HepG2 (cell line): ENCODE data around the gene ARIH1. TPM values are rescaled to one million over a fixed set of nuclear protein-coding genes. Genes with fewer than 3 reads are reported as not detected.

ENCODE experiments used
- BHLHE40 ChIP-seq: IDR thresholded peaks from 2 replicates; pipeline ENCODE4 v1.6.1; 2011; ENCODE audit warnings: low read length, improper control_type of control experiment
- FOXC1 ChIP-seq: sonication (generic); formaldehyde crosslinking; IDR thresholded peaks from 2 replicates; pipeline ENCODE4 v1.8.0; 2022; ENCODE audit warnings: mild to moderate bottlenecking, missing genetic modification reagents, borderline replicate concordance
- HNF1A ChIP-seq, 2 experiments: sonication (generic) in 1 of 2; formaldehyde crosslinking in 1 of 2; IDR thresholded peaks; 2 replicates each; pipeline versions ENCODE4 v1.4.0 to v1.6.1; 2016 to 2020; ENCODE audit warnings: borderline replicate concordance in 1 of 2, low read depth in 1 of 2, mild to moderate bottlenecking in 1 of 2, missing genetic modification reagents in 1 of 2
- HOXA3 ChIP-seq: sonication (generic); formaldehyde crosslinking; IDR thresholded peaks from 2 replicates; pipeline ENCODE4 v1.5.0; 2020; ENCODE audit warnings: missing genetic modification reagents
- MIER2 ChIP-seq: IDR thresholded peaks from 2 replicates; pipeline ENCODE4 v1.6.1; 2016; ENCODE audit warnings: missing biosample characterization, missing genetic modification reagents
- MYPOP ChIP-seq: sonication (generic); formaldehyde crosslinking; IDR thresholded peaks from 2 replicates; pipeline ENCODE4 v1.8.1; 2023; ENCODE audit warnings: mild to moderate bottlenecking, moderate library complexity, missing genetic modification reagents
- NONO ChIP-seq, 2 experiments: fragments of 450-650 bp in 1 of 2; sonication (generic) in 1 of 2; formaldehyde crosslinking in 1 of 2; IDR thresholded peaks in 1 of 2; conservative IDR thresholded peaks in 1 of 2; 2 replicates each; pipeline versions ENCODE4 v1.6.1 to v1.8.0; 2017 to 2022; ENCODE audit warnings: mild to moderate bottlenecking in 1 of 2, missing genetic modification reagents in 1 of 2, moderate library complexity in 1 of 2
- SMAD1 ChIP-seq: sonication (generic); formaldehyde crosslinking; IDR thresholded peaks from 2 replicates; pipeline ENCODE4 v1.4.0; 2020; ENCODE audit warnings: missing genetic modification reagents, low read depth, mild to moderate bottlenecking, borderline replicate concordance
- SNAPC2 ChIP-seq: sonication (generic); formaldehyde crosslinking; IDR thresholded peaks from 2 replicates; pipeline ENCODE4 v1.8.1; 2022; ENCODE audit warnings: mild to moderate bottlenecking, missing genetic modification reagents
- SNAPC5 ChIP-seq: sonication (generic); formaldehyde crosslinking; IDR thresholded peaks from 2 replicates; pipeline ENCODE4 v1.8.1; 2023; ENCODE audit warnings: mild to moderate bottlenecking, missing genetic modification reagents, borderline replicate concordance
- SP4 ChIP-seq: sonication (generic); formaldehyde crosslinking; IDR thresholded peaks from 2 replicates; pipeline ENCODE4 v1.8.1; 2023; ENCODE audit warnings: mild to moderate bottlenecking, missing genetic modification reagents
- TEF ChIP-seq: sonication (generic); formaldehyde crosslinking; IDR thresholded peaks from 2 replicates; pipeline ENCODE4 v1.5.0; 2020; ENCODE audit warnings: missing genetic modification reagents
- ZBTB42 ChIP-seq: sonication (generic); formaldehyde crosslinking; IDR thresholded peaks from 2 replicates; pipeline ENCODE4 v1.5.0; 2020; ENCODE audit warnings: mild to moderate bottlenecking, missing genetic modification reagents
- ZC3H4 ChIP-seq: sonication (generic); formaldehyde crosslinking; IDR thresholded peaks from 2 replicates; pipeline ENCODE4 v1.4.0; 2020; ENCODE audit warnings: missing genetic modification reagents, borderline replicate concordance
- ZKSCAN8 ChIP-seq: IDR thresholded peaks from 2 replicates; pipeline ENCODE4 v1.6.1; 2016; ENCODE audit warnings: borderline replicate concordance, missing genetic modification reagents, missing compliant biosample characterization
- ZNF383 ChIP-seq: sonication (generic); formaldehyde crosslinking; IDR thresholded peaks from 2 replicates; pipeline ENCODE4 v1.4.0; 2020; ENCODE audit warnings: missing genetic modification reagents, mild to moderate bottlenecking, borderline replicate concordance
- ZNF414 ChIP-seq: sonication (generic); formaldehyde crosslinking; IDR thresholded peaks from 2 replicates; pipeline ENCODE4 v1.5.0; 2020; ENCODE audit warnings: missing genetic modification reagents
- ZNF562 ChIP-seq: sonication (generic); formaldehyde crosslinking; IDR thresholded peaks from 2 replicates; pipeline ENCODE4 v1.8.0; 2022; ENCODE audit warnings: missing genetic modification reagents, borderline replicate concordance
- ZNF652 ChIP-seq: IDR thresholded peaks from 2 replicates; pipeline ENCODE4 v1.6.1; 2016; ENCODE audit warnings: low read depth, borderline replicate concordance
- ZNF674 ChIP-seq: sonication (generic); formaldehyde crosslinking; IDR thresholded peaks from 2 replicates; pipeline ENCODE4 v1.5.0; 2020; ENCODE audit warnings: low read depth, mild to moderate bottlenecking, missing genetic modification reagents
- ZNF781 ChIP-seq: sonication (generic); formaldehyde crosslinking; IDR thresholded peaks from 2 replicates; pipeline ENCODE4 v1.5.1; 2020; ENCODE audit warnings: borderline replicate concordance, mild to moderate bottlenecking, missing genetic modification reagents; ENCODE audit errors: not compliant biosample characterization
- polyA plus RNA-seq, 8 experiments: library from polyadenylated mRNA; depleted of rRNA in 3 of 8; stranded (reverse) in 7 of 8; unstranded in 1 of 8; fragments of >200 nt; fragmentation: Illumina TruSeq in 4 of 8; extraction: Trizol in 4 of 8; gene quantifications; 2 replicates each; pipeline versions ENCODE4 v1.2.1 to v1.2.3, GENCODE V29; 2011 to 2016; ENCODE audit warnings: low read depth in 4 of 8, missing spikeins in 1 of 8, mixed read lengths in 1 of 8; ENCODE audit not compliant: insufficient read depth in 1 of 8
- total RNA-seq, 5 experiments: library from RNA; depleted of rRNA; stranded (reverse); fragments of >200 nt; fragmentation: Illumina TruSeq; extraction: Trizol; gene quantifications; 2 replicates each; pipeline ENCODE4 v1.2.3, GENCODE V29; 2016; ENCODE audit warnings: low read depth in 1 of 5

ARIH1 gene
- total and polyA plus RNA-seq, 2 of the 13 experiments (the other 11 are each of a cell fraction or from before 2014, with no cell fraction given) = 38.8 to 59.8 TPM

GRCh38 chr15:72473614-72474465 lies at the start of gene ARIH1 (continued):
- TF ChIP-seq ZKSCAN8 (peak; percentile 19; the same call in 1 of the 2 replicates), ZNF414 (CRISPR knock-in tag) (peak; percentile 89), HNF1A (IDR thresholded peaks at IDR 0.05; ENCODE audit: low read depth) (no peak), HNF1A (CRISPR knock-in tag; IDR thresholded peaks at IDR 0.05; ENCODE audit: borderline replicate concordance) (no peak), MIER2 (CRISPR knock-in tag) (peak; percentile 15; the same call in 1 of the 2 replicates), HOXA3 (CRISPR knock-in tag) (peak; percentile 99), MYPOP (CRISPR knock-in tag) (peak; percentile 75), ZC3H4 (peak; percentile 70), SNAPC5 (CRISPR knock-in tag) (no peak), SNAPC2 (CRISPR knock-in tag) (no peak), SMAD1 (no peak), SP4 (CRISPR knock-in tag) (peak; percentile 98), ZNF674 (CRISPR knock-in tag) (no peak; the same call in 1 of the 2 replicates), ZBTB42 (no peak; the same call in 1 of the 2 replicates), ZNF652 (no peak), ZNF781 (CRISPR knock-in tag) (peak; percentile 76), ZNF383 (CRISPR knock-in tag) (no peak), ZNF562 (CRISPR knock-in tag) (no peak), FOXC1 (CRISPR knock-in tag) (peak; percentile 68), TEF (CRISPR knock-in tag) (no peak; the same call in 1 of the 2 replicates), BHLHE40 (no peak; the same call in 1 of the 2 replicates), NONO (IDR thresholded peaks at IDR 0.05) (no peak), NONO (CRISPR knock-in tag; conservative IDR thresholded peaks at IDR 0.05) (peak; percentile 99)
